NB4 (cell line): ENCODE results near the gene C16orf87.

Source experiments
- DNase-seq: peaks from one replicate; pipeline ENCODE4 v3.0.0; 2010; ENCODE audit warnings: low read depth
- H3K4me3 ChIP-seq: one replicate; pipeline ENCODE4 v1.5.1; 2011; ENCODE audit warnings: mild to moderate bottlenecking, low read depth, low read length, moderate library complexity
- CTCF ChIP-seq: IDR thresholded peaks from one replicate; pipeline ENCODE4 v1.5.1; 2012; ENCODE audit warnings: low read depth, low read length
- MAX ChIP-seq: IDR thresholded peaks from 2 replicates; pipeline ENCODE4 v1.6.1; 2011; ENCODE audit warnings: low read depth, low read length
- MYC ChIP-seq: IDR thresholded peaks from 2 replicates; pipeline ENCODE4 v1.6.1; 2011; ENCODE audit warnings: low read depth, low read length
- POLR2A ChIP-seq: IDR thresholded peaks from 2 replicates; pipeline ENCODE4 v1.6.1; 2011; ENCODE audit warnings: mild to moderate bottlenecking; ENCODE audit not compliant: insufficient read length; ENCODE audit errors: extremely low read depth

C16orf87 gene

DNA sequence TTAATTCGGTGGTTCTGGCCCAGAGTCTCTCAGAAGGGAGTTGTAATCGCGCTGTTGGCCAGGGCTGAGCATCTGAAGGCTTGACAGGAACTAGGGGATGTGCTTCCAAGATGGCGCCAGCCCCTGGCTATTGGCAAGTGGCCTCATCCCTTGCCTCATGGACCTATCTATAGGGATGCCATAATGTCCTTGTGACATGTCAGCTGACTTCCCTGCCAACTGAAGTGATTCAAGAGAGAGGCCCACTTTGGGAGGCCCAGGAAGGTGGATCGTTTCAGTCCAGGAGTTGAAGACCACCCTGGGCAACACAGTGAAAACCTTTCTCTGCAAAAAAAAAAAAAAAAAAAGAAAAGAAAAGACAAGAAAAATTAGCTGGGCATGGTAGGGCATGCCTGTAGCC lies 15.0 kb upstream of the C16orf87 start:
- no peak for DNase-seq
- H3K4me3 ChIP-seq, result no peak overlapping the region
- TF ChIP-seq MYC (no peak), MAX (no peak), CTCF (no peak), POLR2A (no peak)

DNA sequence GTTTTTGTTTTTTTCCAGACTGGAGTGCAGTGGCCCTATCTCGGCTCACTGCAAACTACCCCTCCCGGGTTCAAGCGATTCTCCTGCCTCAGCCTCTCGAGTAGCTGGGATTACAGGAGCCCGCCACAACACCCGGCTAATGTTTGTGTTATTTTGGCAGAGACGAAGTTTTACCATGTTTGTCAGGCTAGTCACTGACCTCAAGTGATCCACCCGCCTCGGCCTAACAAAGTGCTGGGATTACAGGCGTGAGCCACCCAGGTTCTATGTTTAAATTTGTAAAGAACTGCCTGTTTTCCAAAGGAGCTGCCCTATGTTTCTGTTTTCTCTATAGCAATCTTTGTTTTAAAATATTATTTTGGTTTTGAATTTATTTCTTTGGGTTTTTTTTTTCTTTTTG lies 13.8 kb upstream of the C16orf87 start:
- no peak for DNase-seq
- H3K4me3 ChIP-seq, result no peak overlapping the region
- no peak for TF ChIP-seq CTCF
- TF ChIP-seq MYC, result no peak
- TF ChIP-seq POLR2A, result no peak
- no peak for TF ChIP-seq MAX

DNA sequence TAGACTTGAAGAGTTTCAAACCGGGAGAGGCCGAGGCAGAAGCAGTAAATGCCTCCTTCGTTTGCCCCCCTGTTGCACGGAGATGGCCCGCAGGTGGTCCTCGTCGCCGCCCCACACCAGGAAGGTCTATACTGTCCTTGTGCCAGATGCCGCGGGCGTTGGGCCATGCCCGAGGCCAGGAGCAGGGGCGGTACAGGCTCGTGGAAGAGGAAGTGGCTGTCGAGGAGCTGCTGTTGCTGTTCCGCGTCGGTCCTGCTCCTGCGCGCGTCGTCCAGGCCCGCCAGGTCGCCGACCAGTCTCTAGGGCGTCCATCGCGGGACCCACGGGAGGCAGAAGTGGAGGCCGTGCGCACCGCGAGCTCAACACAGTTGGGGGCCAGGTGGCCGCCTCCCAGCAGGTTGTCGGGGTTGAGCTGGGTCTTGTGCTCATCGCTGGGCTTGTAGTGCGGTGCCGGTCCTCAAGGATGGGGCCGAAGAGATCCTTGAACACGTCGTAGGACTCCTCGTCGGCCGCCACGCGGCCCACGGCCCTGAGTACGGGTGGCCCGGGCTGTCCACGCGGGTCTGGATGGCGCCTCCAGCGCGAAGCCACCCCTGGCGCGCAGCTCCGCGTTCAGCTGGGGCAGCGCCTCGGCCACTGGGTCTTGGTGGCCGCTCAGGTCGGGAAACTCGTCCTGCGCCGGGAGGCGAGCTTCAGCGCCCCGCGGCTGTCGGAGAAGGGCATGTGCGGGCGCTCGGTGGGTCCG lies 13.1 kb upstream of the C16orf87 start:
- DNase-seq, result no peak
- no peak overlapping the region for H3K4me3 ChIP-seq
- TF ChIP-seq CTCF (no peak), MYC (no peak), MAX (no peak), POLR2A (no peak)

DNA sequence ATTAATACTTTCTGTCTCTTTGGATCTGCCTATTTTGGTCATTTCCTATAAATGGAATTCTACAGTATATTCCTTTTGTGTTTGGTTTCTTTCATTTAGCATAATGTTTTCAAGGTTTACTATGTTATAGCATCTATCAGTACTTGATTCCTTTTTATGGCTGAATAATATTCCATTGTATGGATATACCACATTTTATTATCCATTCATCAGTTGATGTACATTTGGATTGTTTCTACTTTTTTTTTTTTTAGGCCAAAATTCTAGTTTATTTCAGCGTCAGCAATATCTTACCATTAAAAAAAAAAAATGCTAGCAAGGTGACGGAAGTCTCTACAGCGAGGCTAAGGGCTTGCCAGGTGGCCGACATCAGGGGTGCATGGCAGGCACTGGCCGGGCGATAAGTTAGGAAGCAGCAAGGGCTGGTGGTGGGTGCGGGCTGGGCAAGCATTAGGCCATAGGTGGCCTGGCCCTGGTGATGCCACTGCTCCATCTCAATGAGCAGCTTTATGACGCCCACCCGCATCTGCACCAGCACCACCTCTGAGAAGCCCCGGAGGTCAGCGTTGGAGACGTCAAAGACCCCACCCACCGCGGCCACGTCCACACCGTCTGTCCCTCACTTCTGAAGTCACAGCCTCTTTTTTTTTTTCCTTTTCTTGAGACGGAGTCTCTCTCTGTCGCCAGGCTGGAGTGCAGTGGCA lies 11.4 kb upstream of the C16orf87 start:
- no peak overlapping the region for H3K4me3 ChIP-seq
- TF ChIP-seq CTCF (no peak), MYC (no peak), MAX (no peak), POLR2A (no peak)
- DNase-seq, result no peak

GRCh38 chr16:46839986-46840443 lies 9.0 kb upstream of the C16orf87 start:
- TF ChIP-seq MAX (no peak), MYC (no peak), POLR2A (no peak), CTCF (no peak)
- no peak for DNase-seq
- no peak overlapping the region for H3K4me3 ChIP-seq
